ENCODE measurements around the gene SLC30A4.
A peak's percentile ranks its signal among the peaks of the same experiment; 100 is the strongest.

SLC30A4 gene

GRCh38 chr15:45449916-45450867, 72.4 kb downstream of the SLC30A4 start:
- DNase-seq = no peak

DNA sequence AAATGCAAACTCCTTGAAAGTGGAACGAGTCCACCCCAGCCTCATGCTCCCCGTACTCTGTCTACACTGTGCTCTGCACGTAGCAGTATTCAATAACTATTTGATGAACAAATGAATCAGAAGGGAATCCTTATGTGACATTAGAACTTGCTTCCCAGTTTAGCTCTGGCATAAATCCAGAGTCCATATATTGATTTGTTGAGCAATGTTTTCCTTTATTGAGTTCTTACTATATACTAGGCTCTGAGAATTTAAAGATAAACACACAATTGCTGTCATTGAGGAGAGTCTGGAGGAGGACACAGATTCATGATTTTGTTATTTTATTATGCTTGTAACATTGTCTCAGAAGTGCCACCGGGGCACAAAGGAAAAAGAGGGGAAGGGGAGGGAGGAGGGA, 73.2 kb downstream of the SLC30A4 start:
- DNase-seq = no peak

GRCh38 chr15:45448066-45448915, 74.3 kb downstream of the SLC30A4 start:
- DNase-seq = no peak

GRCh38 chr15:45443645-45444044, 78.9 kb downstream of the SLC30A4 start:
- no peak for DNase-seq

GRCh38 chr15:45442507-45443135, 79.9 kb downstream of the SLC30A4 start:
- no peak for DNase-seq

GRCh38 chr15:45441686-45442085, 80.9 kb downstream of the SLC30A4 start:
- DNase-seq = no peak

GRCh38 chr15:45441036-45441435, 81.5 kb downstream of the SLC30A4 start:
- no peak for DNase-seq

- DNase-seq = no peak
Measured at GRCh38 chr15:45439521-45440260, 82.9 kb downstream of the SLC30A4 start.

DNA sequence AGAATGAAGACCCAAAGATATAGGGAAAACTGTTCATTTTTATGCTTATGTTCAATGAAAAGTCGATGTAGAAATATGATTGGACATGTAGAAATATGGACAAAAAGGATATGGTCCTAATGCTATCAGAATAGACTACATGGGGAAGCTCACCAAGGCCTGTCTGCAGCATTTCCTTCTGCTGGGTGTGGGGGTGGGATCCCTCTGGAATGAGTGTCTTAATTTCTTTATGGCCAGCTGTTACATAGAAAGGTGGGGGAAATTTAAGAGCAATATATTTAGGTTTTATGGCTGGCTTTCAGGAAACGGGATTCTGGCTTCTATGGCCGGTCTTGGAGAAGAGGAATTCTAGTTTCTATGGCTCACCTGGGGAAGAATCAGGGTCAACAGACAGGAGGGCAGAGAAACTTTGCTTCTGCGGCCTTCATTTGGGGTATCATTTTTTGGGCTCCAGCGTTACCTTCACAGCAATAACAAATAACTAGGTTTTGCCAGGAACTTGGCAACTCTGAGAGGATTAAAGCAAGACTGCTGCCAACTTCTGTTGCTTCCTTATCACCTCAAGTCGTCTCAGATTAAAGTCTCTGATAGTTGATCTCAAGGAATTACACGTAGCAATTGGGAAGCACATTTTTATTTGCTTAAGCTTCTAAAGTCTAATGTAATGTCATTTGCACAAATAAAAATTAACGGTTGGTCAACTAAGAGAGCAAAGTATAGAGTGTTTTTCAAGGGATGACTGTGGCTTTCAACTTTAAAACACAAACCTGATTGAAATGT, 87.2 kb downstream of the SLC30A4 start:
- no peak for DNase-seq

- DNase-seq = no peak
Measured at GRCh38 chr15:45434078-45434567, 88.4 kb downstream of the SLC30A4 start.

DNA sequence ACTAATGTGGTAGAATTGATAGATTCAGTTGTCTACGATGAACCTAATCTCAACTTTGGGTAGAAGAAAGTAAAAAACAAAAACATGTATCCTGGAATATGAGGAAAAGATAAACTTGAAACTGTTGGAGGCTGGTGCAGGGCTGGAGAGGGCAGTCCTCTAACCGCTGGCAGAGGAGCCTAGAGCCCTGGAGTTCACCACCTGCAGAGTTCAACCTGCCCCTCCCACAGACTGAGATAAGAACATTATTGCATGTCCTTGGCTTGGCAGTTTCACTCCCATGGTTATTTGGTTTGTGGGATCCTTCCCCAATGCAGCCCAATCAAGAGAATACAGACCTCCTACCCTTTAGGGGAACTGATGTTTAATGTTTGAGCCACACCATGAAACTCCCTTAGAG, 91.0 kb downstream of the SLC30A4 start:
- no peak for DNase-seq

DNA sequence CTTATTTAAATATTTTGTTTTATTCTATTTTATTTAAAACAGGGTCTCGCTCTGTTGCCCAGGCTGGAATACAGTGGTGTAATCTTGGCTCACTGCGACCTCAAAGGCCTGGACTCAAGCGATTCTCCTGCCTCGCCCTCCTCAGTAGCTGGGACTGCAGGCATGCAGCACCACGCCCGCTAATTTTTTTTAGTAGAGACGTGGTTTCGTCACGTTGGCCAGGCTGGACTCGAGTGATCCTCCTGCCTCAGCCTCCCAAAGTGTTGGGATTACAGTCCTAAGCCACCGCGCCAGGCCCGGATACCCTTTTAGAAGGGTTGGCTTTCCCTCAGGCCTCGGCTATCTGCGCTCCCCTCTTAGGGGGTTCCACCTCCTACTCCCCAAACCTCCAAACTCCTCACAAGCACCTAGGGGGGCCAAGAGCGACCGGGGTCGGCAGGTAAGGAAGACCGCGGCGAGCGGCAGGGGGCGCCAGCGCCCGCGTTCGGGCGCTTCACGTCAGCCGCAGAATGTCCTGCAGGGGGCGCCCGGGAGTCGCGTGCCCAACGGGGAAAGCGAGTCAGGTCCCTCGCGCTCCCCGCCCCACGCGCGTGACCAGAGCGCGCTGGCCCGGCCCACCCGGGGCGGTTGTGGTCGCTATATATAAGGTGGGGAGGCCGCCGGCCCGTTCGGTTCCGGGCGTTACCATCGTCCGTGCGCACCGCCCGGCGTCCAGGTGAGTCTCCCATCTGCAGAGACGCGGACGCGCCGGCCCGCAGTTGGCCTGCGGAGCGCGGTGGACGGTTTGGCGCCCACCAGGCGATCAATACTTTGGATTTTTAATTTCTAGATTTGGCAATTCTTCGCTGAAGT, 92.4 kb downstream of the SLC30A4 start:
- DNase-seq = peak; percentile 70 to 87 (median 79)

Data from T-helper 2 cell (primary cell).